HEK293 (cell line): ENCODE data around the gene APBA1.

ENCODE experiments used
- CTCF ChIP-seq: fragments of 450-650 bp; formaldehyde crosslinking; IDR thresholded peaks from 2 replicates; pipeline ENCODE4 v1.5.1; 2016; ENCODE audit warnings: missing biosample characterization, missing genetic modification characterization
- ZNF146 ChIP-seq: fragments of 450-650 bp; formaldehyde crosslinking; IDR thresholded peaks from 2 replicates; pipeline ENCODE4 v1.5.1; 2016; ENCODE audit warnings: missing biosample characterization, missing genetic modification characterization
- ZNF513 ChIP-seq: fragments of 450-650 bp; IDR thresholded peaks from 2 replicates; pipeline ENCODE4 v1.5.1; 2018; ENCODE audit warnings: missing biosample characterization, missing genetic modification characterization
- ZNF660 ChIP-seq: fragments of 450-650 bp; IDR thresholded peaks from 2 replicates; pipeline ENCODE4 v1.5.1; 2018; ENCODE audit warnings: missing biosample characterization, mild to moderate bottlenecking, missing genetic modification characterization
- TF ChIP-seq, protein P1 (sequence below): fragments of 450-650 bp; formaldehyde crosslinking; IDR thresholded peaks from 2 replicates; pipeline ENCODE4 v1.5.1; 2017; ENCODE audit warnings: missing biosample characterization, missing genetic modification characterization

- TF ChIP-seq ZNF513 (tag by site-specific recombination), result no peak
- TF ChIP-seq CTCF (tag by site-specific recombination), result no peak
- TF ChIP-seq, protein P1, sequence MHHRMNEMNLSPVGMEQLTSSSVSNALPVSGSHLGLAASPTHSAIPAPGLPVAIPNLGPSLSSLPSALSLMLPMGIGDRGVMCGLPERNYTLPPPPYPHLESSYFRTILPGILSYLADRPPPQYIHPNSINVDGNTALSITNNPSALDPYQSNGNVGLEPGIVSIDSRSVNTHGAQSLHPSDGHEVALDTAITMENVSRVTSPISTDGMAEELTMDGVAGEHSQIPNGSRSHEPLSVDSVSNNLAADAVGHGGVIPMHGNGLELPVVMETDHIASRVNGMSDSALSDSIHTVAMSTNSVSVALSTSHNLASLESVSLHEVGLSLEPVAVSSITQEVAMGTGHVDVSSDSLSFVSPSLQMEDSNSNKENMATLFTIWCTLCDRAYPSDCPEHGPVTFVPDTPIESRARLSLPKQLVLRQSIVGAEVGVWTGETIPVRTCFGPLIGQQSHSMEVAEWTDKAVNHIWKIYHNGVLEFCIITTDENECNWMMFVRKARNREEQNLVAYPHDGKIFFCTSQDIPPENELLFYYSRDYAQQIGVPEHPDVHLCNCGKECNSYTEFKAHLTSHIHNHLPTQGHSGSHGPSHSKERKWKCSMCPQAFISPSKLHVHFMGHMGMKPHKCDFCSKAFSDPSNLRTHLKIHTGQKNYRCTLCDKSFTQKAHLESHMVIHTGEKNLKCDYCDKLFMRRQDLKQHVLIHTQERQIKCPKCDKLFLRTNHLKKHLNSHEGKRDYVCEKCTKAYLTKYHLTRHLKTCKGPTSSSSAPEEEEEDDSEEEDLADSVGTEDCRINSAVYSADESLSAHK (tag by site-specific recombination), result no peak
- TF ChIP-seq ZNF660 (tag by site-specific recombination), result no peak
- TF ChIP-seq ZNF146 (tag by site-specific recombination), result no peak
These were observed 4.9 kb downstream of the APBA1 start for GRCh38 chr9:69667306-69667705.
